HCT116 (cell line): ENCODE data around the gene LMAN2L.

Experiments
- EGR1 ChIP-seq: IDR thresholded peaks from 2 replicates; pipeline ENCODE4 v1.6.1; 2012; ENCODE audit warnings: low read depth
- EZH2 ChIP-seq: fragments of 200-600 bp; sonication (generic); IDR thresholded peaks from 2 replicates; pipeline ENCODE4 v1.6.1; 2017; ENCODE audit warnings: antibody characterized with exemption, mixed run types
- POLR2AphosphoS5 ChIP-seq: IDR thresholded peaks from 2 replicates; pipeline ENCODE4 v1.6.1; 2011; ENCODE audit warnings: mild to moderate bottlenecking, low read depth, low read length, moderate library complexity
- RAD21 ChIP-seq: IDR thresholded peaks from 2 replicates; pipeline ENCODE4 v1.6.1; 2012; ENCODE audit warnings: low read depth, mild to moderate bottlenecking
- ZNF274 ChIP-seq: fragments of 200-500 bp; sonication (Bioruptor generic); IDR thresholded peaks from 2 replicates; pipeline ENCODE4 v1.6.1; 2014; ENCODE audit warnings: mild to moderate bottlenecking, low read depth, low read length, inconsistent platforms
- TF ChIP-seq, protein P1 (sequence below): IDR thresholded peaks from 2 replicates; pipeline ENCODE4 v1.6.1; 2011; ENCODE audit warnings: mild to moderate bottlenecking, low read length, moderate library complexity; ENCODE audit not compliant: insufficient replicate concordance; ENCODE audit errors: extremely low read depth
- TF ChIP-seq, protein P2 (sequence below), 3 experiments: fragments of 200-600 bp in 1 of 3; sonication (generic) in 1 of 3; IDR thresholded peaks in 2 of 3; conservative IDR thresholded peaks in 1 of 3; 2 replicates each; pipeline ENCODE4 v1.5.1; 2012 to 2017; ENCODE audit warnings: low read depth in 2 of 3, low read length in 2 of 3, antibody characterized with exemption in 1 of 3, borderline replicate concordance in 1 of 3, control low read depth in 1 of 3, mild to moderate bottlenecking in 1 of 3, mixed read lengths in 1 of 3, mixed run types in 1 of 3, moderate library complexity in 1 of 3; ENCODE audit not compliant: insufficient read depth in 1 of 3
- TF ChIP-seq, protein P3 (sequence below): IDR thresholded peaks from 2 replicates; pipeline ENCODE4 v1.6.1; 2012; ENCODE audit warnings: low read depth

DNA sequence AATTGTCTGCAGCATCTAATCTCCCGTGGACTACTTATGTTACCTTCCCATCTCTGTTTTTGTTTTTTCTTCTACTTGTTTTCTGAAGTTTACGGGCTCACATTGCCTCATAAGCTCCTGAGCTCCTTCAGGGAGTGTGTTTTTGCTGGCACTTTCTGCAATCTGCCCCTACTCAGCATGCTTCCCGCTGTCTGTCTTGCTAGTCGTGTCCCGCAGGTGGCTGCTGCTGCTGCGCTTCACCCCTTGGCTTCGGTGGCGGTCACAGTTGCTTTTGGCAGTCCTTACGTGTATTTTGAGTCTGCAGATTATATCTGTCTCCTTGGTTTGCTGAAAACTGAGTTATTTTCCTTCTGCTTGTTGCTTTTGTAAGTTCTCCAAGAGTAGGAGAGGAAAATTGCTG lies 60.0 kb downstream of the LMAN2L start:
- TF ChIP-seq, protein P1, sequence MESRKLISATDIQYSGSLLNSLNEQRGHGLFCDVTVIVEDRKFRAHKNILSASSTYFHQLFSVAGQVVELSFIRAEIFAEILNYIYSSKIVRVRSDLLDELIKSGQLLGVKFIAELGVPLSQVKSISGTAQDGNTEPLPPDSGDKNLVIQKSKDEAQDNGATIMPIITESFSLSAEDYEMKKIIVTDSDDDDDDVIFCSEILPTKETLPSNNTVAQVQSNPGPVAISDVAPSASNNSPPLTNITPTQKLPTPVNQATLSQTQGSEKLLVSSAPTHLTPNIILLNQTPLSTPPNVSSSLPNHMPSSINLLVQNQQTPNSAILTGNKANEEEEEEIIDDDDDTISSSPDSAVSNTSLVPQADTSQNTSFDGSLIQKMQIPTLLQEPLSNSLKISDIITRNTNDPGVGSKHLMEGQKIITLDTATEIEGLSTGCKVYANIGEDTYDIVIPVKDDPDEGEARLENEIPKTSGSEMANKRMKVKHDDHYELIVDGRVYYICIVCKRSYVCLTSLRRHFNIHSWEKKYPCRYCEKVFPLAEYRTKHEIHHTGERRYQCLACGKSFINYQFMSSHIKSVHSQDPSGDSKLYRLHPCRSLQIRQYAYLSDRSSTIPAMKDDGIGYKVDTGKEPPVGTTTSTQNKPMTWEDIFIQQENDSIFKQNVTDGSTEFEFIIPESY = no peak
- TF ChIP-seq, protein P2, sequence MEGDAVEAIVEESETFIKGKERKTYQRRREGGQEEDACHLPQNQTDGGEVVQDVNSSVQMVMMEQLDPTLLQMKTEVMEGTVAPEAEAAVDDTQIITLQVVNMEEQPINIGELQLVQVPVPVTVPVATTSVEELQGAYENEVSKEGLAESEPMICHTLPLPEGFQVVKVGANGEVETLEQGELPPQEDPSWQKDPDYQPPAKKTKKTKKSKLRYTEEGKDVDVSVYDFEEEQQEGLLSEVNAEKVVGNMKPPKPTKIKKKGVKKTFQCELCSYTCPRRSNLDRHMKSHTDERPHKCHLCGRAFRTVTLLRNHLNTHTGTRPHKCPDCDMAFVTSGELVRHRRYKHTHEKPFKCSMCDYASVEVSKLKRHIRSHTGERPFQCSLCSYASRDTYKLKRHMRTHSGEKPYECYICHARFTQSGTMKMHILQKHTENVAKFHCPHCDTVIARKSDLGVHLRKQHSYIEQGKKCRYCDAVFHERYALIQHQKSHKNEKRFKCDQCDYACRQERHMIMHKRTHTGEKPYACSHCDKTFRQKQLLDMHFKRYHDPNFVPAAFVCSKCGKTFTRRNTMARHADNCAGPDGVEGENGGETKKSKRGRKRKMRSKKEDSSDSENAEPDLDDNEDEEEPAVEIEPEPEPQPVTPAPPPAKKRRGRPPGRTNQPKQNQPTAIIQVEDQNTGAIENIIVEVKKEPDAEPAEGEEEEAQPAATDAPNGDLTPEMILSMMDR (IDR thresholded peaks at IDR 0.05 in 2 of 3, conservative IDR thresholded peaks at IDR 0.05 in 1 of 3; ENCODE audit: borderline replicate concordance in 1 of 3, insufficient read depth in 1 of 3, low read depth in 2 of 3, low read length in 2 of 3) = no peak
- TF ChIP-seq, protein P3, sequence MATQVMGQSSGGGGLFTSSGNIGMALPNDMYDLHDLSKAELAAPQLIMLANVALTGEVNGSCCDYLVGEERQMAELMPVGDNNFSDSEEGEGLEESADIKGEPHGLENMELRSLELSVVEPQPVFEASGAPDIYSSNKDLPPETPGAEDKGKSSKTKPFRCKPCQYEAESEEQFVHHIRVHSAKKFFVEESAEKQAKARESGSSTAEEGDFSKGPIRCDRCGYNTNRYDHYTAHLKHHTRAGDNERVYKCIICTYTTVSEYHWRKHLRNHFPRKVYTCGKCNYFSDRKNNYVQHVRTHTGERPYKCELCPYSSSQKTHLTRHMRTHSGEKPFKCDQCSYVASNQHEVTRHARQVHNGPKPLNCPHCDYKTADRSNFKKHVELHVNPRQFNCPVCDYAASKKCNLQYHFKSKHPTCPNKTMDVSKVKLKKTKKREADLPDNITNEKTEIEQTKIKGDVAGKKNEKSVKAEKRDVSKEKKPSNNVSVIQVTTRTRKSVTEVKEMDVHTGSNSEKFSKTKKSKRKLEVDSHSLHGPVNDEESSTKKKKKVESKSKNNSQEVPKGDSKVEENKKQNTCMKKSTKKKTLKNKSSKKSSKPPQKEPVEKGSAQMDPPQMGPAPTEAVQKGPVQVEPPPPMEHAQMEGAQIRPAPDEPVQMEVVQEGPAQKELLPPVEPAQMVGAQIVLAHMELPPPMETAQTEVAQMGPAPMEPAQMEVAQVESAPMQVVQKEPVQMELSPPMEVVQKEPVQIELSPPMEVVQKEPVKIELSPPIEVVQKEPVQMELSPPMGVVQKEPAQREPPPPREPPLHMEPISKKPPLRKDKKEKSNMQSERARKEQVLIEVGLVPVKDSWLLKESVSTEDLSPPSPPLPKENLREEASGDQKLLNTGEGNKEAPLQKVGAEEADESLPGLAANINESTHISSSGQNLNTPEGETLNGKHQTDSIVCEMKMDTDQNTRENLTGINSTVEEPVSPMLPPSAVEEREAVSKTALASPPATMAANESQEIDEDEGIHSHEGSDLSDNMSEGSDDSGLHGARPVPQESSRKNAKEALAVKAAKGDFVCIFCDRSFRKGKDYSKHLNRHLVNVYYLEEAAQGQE = no peak
- no peak for TF ChIP-seq ZNF274
- TF ChIP-seq EZH2 = no peak
- TF ChIP-seq POLR2AphosphoS5 = no peak
- TF ChIP-seq RAD21 = no peak
- TF ChIP-seq EGR1 = no peak
